Vagina (tissue), 2 donors: ENCODE results near the gene MRGPRD.

ENCODE experiments used
- POLR2A ChIP-seq, 2 donors: fragments of 450-650 bp; IDR thresholded peaks; one replicate each; pipeline ENCODE4 v1.6.1; 2017; ENCODE audit warnings: antibody characterized with exemption in 2 of 2, mild to moderate bottlenecking in 2 of 2, moderate library complexity in 2 of 2
- POLR2AphosphoS5 ChIP-seq, 2 donors: sonication (generic); formaldehyde crosslinking; IDR thresholded peaks; one replicate each; pipeline ENCODE4 v1.9.0; 2017; ENCODE audit warnings: antibody characterized with exemption in 2 of 2, mild to moderate bottlenecking in 2 of 2, low read depth in 1 of 2; ENCODE audit not compliant: insufficient read depth in 1 of 2
- TF ChIP-seq, protein P1 (sequence below), 3 experiments: fragments of 450-650 bp in 2 of 3; fragments of 200-600 bp in 1 of 3; sonication (generic) in 1 of 3; IDR thresholded peaks; one replicate each; pipeline ENCODE4 v1.5.1; 2017 to 2019; ENCODE audit warnings: antibody characterized with exemption in 3 of 3, mild to moderate bottlenecking in 2 of 3, moderate library complexity in 2 of 3

DNA sequence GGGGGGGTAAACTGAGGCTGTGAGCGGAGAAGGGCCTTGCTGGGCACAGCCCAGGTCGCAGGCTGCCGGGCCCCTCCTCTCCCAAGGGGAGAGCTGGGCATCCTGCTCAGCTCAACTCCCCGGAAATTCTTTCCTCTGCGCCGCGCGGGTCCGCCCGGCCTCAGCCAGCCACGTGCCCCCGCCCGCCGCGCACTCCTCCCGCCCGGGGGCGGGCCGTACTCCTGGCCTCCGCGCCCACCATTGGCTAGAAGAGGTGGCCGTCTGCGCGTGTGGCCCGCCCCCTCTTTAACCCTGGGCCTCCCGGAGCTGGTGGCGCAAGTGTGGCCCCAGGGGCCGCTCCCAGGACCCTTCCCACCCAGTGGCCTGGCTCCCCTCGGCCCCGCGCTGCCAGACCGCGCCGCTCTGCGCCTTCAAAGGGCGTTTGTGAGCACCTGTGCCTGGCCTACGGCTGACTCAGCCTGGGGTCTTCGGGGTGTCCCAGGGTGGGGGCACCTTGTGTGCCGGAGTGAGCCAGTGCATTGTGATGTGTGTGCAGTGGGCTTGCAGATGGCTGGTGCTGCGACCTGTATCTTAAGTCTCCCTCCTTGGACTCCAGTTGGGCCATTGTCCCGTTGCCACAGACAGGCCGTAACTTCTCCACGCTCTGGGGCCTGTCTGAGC, 30.3 kb upstream of the MRGPRD start:
- TF ChIP-seq, protein P1, sequence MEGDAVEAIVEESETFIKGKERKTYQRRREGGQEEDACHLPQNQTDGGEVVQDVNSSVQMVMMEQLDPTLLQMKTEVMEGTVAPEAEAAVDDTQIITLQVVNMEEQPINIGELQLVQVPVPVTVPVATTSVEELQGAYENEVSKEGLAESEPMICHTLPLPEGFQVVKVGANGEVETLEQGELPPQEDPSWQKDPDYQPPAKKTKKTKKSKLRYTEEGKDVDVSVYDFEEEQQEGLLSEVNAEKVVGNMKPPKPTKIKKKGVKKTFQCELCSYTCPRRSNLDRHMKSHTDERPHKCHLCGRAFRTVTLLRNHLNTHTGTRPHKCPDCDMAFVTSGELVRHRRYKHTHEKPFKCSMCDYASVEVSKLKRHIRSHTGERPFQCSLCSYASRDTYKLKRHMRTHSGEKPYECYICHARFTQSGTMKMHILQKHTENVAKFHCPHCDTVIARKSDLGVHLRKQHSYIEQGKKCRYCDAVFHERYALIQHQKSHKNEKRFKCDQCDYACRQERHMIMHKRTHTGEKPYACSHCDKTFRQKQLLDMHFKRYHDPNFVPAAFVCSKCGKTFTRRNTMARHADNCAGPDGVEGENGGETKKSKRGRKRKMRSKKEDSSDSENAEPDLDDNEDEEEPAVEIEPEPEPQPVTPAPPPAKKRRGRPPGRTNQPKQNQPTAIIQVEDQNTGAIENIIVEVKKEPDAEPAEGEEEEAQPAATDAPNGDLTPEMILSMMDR (IDR thresholded peaks at IDR 0.05): no peak
- peak in 1 of 2 donors; percentile 81 for TF ChIP-seq POLR2A (IDR thresholded peaks at IDR 0.05)
- peak in 1 of 2 donors; percentile 87 for TF ChIP-seq POLR2AphosphoS5 (IDR thresholded peaks at IDR 0.05; ENCODE audit: insufficient read depth in 1 of 2, low read depth in 1 of 2)
